Stimulated activated CD4-positive, alpha-beta T cell treated with anti-CD3 and anti-CD28 coated beads, Interleukin-12 subunit alpha, Interleukin-12 subunit beta, amount 100 ng/mL, for 4 hours (primary cell): ENCODE measurements around the gene PROB1.
"Not testable (repeated sequence)": the region's sequence is repeated elsewhere in the genome, so short reads cannot be mapped to it uniquely, and the experiment has no call there.

ENCODE experiments used
- DNase-seq: peaks from one replicate; pipeline ENCODE4 v3.0.0-alpha.2; 2020

The PROB1 gene

GRCh38 chr5:139413963-139414362 is 19.1 kb upstream of the PROB1 start:
- DNase-seq = no peak

GRCh38 chr5:139413153-139413552 is 18.2 kb upstream of the PROB1 start:
- DNase-seq = no peak

GRCh38 chr5:139410993-139411828 is 16.3 kb upstream of the PROB1 start:
- no peak for DNase-seq

GRCh38 chr5:139410121-139410992 is 15.5 kb upstream of the PROB1 start:
- no peak for DNase-seq

- not testable (repeated sequence) for DNase-seq
Observed at GRCh38 chr5:139409116-139409515, 14.2 kb upstream of the PROB1 start.

GRCh38 chr5:139408191-139408590 is 13.3 kb upstream of the PROB1 start:
- no peak for DNase-seq

- DNase-seq = no peak
Observed at GRCh38 chr5:139407517-139407916, 12.6 kb upstream of the PROB1 start.

- DNase-seq = no peak
Observed at GRCh38 chr5:139406963-139407362, 12.1 kb upstream of the PROB1 start.

GRCh38 chr5:139404484-139404840 is 9.6 kb upstream of the PROB1 start:
- DNase-seq = no peak

- DNase-seq = peak; percentile 97
Observed at GRCh38 chr5:139403787-139404483, 9.0 kb upstream of the PROB1 start, which contains the start of gene SPATA24. TSS of gene SPATA24 (minus strand) at chr5:139404089. CDS start at chr5:139404060, 29 bp downstream.

- no peak for DNase-seq
Observed at GRCh38 chr5:139403418-139403786, 8.5 kb upstream of the PROB1 start.

GRCh38 chr5:139402561-139403158 is 7.8 kb upstream of the PROB1 start:
- DNase-seq = no peak

GRCh38 chr5:139401546-139401945 is 6.6 kb upstream of the PROB1 start:
- DNase-seq = no peak

GRCh38 chr5:139399501-139400121 is 4.7 kb upstream of the PROB1 start:
- no peak for DNase-seq

GRCh38 chr5:139397921-139398320 is 3.0 kb upstream of the PROB1 start:
- no peak for DNase-seq

- DNase-seq = no peak
Observed at GRCh38 chr5:139396691-139397090, 1.8 kb upstream of the PROB1 start.

- no peak for DNase-seq
Observed at GRCh38 chr5:139395844-139396640, 1.1 kb upstream of the PROB1 start.

GRCh38 chr5:139394123-139394653 is 716 bp downstream of the PROB1 start:
- DNase-seq = no peak

- no peak for DNase-seq
Observed at GRCh38 chr5:139393497-139394122, 1.3 kb downstream of the PROB1 start.

- DNase-seq = peak; percentile 72
Observed at GRCh38 chr5:139392678-139393496, 2.0 kb downstream of the PROB1 start.
